Cardiac fibroblast (primary cell): ENCODE data around the gene RALB.

ENCODE experiments used
- DNase-seq, 2 donors: peaks; one replicate each; pipeline versions ENCODE4 v3.0.0 to v3.0.0-alpha.2; 2010; ENCODE audit warnings: low read depth in 2 of 2
- H3K4me3 ChIP-seq, 2 donors: replicated peaks in 1 of 2; 1 replicate in 1 of 2; 2 replicates in 1 of 2; pipeline ENCODE4 v1.5.1; 2011; ENCODE audit warnings: low read depth in 2 of 2, low read length in 2 of 2, mild to moderate bottlenecking in 2 of 2, moderate library complexity in 1 of 2
- TF ChIP-seq, protein P1 (sequence below): IDR thresholded peaks from one replicate; pipeline ENCODE4 v1.5.1; 2011; ENCODE audit warnings: low read depth, mild to moderate bottlenecking, low read length, inconsistent platforms

Gene RALB

DNA sequence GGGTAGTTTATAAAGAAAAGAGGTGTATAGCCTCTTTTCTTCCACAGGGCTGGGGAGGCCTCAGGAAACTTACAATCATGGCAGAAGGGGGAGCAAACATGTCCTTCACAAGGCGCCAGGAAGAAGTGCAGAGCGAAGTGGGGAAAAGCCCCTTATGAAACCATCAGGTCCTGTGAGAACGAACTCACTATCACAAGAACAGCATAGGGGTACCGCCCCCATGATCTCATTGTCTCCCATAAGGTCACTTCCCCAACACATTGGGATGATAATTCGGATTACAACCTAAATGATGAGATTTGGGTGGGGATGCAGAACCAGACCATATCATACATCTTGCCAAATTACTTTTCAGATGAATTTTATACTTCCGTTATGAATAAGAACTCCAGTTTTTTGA is 32.4 kb downstream of the RALB start:
- TF ChIP-seq, protein P1, sequence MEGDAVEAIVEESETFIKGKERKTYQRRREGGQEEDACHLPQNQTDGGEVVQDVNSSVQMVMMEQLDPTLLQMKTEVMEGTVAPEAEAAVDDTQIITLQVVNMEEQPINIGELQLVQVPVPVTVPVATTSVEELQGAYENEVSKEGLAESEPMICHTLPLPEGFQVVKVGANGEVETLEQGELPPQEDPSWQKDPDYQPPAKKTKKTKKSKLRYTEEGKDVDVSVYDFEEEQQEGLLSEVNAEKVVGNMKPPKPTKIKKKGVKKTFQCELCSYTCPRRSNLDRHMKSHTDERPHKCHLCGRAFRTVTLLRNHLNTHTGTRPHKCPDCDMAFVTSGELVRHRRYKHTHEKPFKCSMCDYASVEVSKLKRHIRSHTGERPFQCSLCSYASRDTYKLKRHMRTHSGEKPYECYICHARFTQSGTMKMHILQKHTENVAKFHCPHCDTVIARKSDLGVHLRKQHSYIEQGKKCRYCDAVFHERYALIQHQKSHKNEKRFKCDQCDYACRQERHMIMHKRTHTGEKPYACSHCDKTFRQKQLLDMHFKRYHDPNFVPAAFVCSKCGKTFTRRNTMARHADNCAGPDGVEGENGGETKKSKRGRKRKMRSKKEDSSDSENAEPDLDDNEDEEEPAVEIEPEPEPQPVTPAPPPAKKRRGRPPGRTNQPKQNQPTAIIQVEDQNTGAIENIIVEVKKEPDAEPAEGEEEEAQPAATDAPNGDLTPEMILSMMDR: no peak
- DNase-seq: no peak
- no peak overlapping the region for H3K4me3 ChIP-seq

DNA sequence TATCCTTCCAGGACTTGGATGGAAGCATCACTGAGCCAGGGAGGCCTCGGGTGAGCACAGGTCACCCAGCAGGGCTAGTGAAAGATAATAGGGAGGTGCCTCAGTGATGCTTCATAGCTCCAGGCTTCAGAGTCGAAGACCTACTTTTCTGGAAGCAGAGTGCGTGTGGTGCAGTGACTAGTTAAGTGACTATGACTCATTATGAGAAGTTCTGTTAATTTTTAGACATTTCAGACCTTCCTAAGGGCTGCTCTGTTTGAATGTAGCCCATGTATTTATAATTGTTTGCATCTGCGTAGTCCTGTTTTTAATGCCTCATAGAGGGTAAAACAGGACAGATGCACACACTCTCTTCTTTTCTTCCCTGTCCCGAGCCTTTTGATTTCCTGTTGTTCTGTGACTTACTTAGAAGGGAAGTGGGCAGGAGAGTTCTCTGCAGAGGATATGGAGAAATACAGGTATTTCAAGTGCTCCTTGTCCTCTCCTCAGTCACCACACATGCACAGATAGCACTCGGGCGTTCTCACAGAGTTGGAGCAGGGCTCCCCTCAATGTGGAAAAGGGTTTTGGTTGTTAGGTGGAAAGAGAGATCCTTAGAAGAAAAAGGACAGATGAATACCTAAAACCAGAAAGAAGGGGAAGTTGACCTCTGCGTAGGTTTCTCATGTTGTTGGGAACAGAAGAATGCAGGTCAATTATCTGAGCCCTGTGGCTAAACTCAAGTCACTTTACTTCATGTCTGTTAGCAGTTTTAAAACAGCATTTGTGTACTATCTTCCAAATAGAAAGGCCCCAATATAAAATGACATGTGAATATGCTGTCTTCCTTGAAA is 34.7 kb downstream of the RALB start:
- TF ChIP-seq, protein P1: no peak
- peak; percentile 45 to 86 for DNase-seq
- no peak overlapping the region for H3K4me3 ChIP-seq

DNA sequence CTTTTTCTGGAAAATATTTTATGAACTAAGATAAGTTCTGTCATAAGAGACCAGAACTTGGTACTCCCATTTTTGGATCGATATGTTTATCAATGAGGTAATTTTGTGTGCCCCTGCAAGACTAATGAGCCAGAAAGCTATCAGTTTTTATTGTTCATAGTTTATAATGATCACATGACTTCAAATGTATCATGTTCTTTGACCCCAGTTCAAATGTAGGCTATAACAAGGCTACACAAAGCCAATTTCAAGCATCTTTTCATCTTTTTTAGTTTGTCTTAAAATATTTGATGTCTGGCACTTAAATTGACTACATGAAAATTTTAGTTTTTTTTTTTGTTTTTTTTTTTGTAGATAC is 35.3 kb downstream of the RALB start:
- H3K4me3 ChIP-seq: no peak overlapping the region
- DNase-seq: no peak
- TF ChIP-seq, protein P1: no peak

DNA sequence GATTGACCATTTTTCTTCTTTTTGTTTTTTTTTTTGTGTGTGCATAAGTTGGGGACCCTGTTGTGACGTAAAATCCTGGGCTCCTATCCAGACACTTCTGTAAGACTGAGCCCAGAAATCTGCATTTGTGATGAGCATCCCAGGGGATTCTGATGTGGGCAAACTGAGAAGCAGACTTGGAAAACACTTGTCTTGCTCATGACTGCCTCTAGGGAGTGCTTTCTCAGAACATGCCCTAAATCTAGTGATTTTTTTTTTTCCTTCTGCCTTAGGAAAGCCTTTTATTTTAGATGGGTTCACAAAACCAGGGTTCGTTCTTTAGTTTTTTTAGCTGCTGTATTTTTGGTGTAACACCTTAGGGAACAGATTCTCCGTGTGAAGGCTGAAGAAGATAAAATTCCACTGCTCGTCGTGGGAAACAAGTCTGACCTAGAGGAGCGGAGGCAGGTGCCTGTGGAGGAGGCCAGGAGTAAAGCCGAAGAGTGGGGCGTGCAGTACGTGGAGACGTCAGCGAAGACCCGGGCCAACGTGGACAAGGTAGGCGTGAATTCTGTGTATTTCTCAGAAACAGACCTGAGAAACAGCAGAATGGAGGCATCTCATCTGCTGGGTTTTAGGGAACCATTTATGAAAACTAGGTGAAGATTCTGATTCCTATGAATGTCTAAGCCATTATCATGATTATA is 36.7 kb downstream of the RALB start:
- DNase-seq: peak in 1 of 2 donors; percentile 56
- H3K4me3 ChIP-seq: no peak overlapping the region
- TF ChIP-seq, protein P1: peak; percentile 29

DNA sequence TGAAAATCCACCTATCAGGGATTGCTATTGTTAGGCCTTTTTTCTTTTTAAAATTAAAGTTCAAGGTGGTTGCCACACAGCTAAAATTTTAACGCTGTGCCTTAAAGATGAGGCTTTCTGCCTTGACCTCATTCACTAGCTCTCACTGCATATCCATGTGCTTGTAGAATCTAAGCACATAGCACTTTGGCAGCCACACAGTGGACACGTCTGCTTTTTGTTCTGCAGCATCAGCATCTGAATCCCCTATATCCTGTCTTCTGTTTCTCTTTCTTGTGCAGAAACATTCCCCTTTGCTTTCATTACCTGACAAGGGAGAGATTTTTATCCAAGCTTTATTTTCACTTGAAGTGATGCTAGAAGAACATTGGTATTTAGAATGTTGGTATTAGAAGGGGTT is 38.1 kb downstream of the RALB start:
- H3K4me3 ChIP-seq: no peak overlapping the region
- TF ChIP-seq, protein P1: no peak
- DNase-seq: peak in 1 of 2 donors; percentile 9

DNA sequence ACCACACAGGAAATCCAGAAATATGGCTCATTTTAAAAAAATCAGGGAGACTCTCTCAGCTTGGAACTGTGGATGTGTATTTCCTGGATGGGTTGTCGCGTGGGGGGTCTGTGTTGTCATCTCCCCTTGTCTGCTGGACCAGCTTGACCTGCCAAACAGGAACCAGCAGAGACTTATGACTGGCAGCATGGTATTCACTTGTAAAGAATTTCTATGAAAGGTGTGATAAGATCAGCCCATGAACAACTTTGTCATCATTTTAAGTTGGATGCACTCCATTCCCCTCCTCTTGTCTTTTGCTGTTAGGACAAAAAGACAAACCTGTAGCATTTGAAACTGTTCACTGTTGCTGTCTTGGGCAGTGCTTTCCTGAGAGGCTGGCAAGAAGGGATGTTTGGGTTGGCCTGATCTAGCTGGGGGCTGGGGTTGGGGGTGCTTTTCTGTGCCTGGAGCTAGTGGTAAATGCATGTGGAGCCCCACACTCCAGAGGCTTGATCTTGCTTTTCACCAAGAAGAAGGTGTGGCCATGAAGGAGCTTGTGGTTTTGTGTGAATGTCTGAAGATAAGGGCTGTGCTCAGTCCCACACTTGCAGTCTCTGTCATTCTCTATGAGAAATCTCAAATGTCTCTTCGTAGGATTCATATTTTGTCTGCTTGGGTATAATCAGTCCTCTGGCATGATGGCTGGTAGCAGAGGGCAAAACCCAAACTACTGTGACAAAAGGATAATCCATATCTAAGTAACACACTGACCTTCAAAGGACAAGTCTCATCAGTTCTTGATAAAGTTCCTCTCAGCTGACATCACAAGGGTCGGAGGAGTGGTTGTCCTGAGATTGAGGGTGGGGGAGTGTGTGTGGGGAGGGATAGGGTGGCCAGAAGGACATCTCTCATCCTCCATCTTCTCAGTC is 39.0 kb downstream of the RALB start:
- no peak overlapping the region for H3K4me3 ChIP-seq
- DNase-seq: peak; percentile 34 to 68
- TF ChIP-seq, protein P1: no peak
